Measurements from ENCODE around the gene HSP90AB1. TPM values are rescaled to one million over a fixed set of nuclear protein-coding genes. Genes with fewer than 3 reads are reported as not detected.

HSP90AB1 gene
- total RNA-seq, 1 donor from 2014 or later, result 509 TPM

GRCh38 chr6:44301106-44301505, 54.2 kb downstream of the HSP90AB1 start:
- TF ChIP-seq CTCF (IDR thresholded peaks at IDR 0.05), result no peak
- DNase-seq (ENCODE audit: extremely low spot score, unreplicated experiment), result no peak
- peaks cover 7% of the 10 kb centered on the region for H3K4me1 Mint-ChIP-seq (ENCODE audit: unreplicated experiment)
- H3K9me3 Mint-ChIP-seq (ENCODE audit: unreplicated experiment), result no peaks in the 10 kb centered on the region
- H3K27me3 Mint-ChIP-seq (ENCODE audit: unreplicated experiment), result peaks cover 29% of the 10 kb centered on the region
- no peak overlapping the region for H3K4me3 Mint-ChIP-seq (ENCODE audit: unreplicated experiment)
- no peak overlapping the region for H3K27ac Mint-ChIP-seq (ENCODE audit: unreplicated experiment)
- H3K36me3 Mint-ChIP-seq (ENCODE audit: unreplicated experiment), result peaks cover 37% of the 10 kb centered on the region

GRCh38 chr6:44301782-44302564, 55.1 kb downstream of the HSP90AB1 start:
- H3K36me3 Mint-ChIP-seq (ENCODE audit: unreplicated experiment), result peaks cover 37% of the 10 kb centered on the region
- DNase-seq (ENCODE audit: extremely low spot score, unreplicated experiment), result no peak
- H3K9me3 Mint-ChIP-seq (ENCODE audit: unreplicated experiment), result no peaks in the 10 kb centered on the region
- no peak overlapping the region for H3K4me3 Mint-ChIP-seq (ENCODE audit: unreplicated experiment)
- H3K27me3 Mint-ChIP-seq (ENCODE audit: unreplicated experiment), result peaks cover 20% of the 10 kb centered on the region
- no peak overlapping the region for H3K27ac Mint-ChIP-seq (ENCODE audit: unreplicated experiment)
- peaks cover 7% of the 10 kb centered on the region for H3K4me1 Mint-ChIP-seq (ENCODE audit: unreplicated experiment)
- no peak for TF ChIP-seq CTCF (IDR thresholded peaks at IDR 0.05)

GRCh38 chr6:44302856-44303255, 56.0 kb downstream of the HSP90AB1 start:
- H3K4me1 Mint-ChIP-seq (ENCODE audit: unreplicated experiment), result peaks cover 4% of the 10 kb centered on the region

More at GRCh38 chr6:44302856-44303255, 56.0 kb downstream of the HSP90AB1 start:
- Mint-ChIP-seq H3K27ac (ENCODE audit: unreplicated experiment) (no peak overlapping the region), H3K9me3 (ENCODE audit: unreplicated experiment) (no peaks in the 10 kb centered on the region), H3K27me3 (ENCODE audit: unreplicated experiment) (peaks cover 16% of the 10 kb centered on the region), H3K4me3 (ENCODE audit: unreplicated experiment) (no peak overlapping the region), H3K36me3 (ENCODE audit: unreplicated experiment) (peaks cover 37% of the 10 kb centered on the region)
- no peak for DNase-seq (ENCODE audit: extremely low spot score, unreplicated experiment)
- no peak for TF ChIP-seq CTCF (IDR thresholded peaks at IDR 0.05)

Other genes starting within 250 kb of the HSP90AB1 start
- gene MRPL14, start 119.6 kb upstream of the HSP90AB1 start, total RNA-seq, result 36.5 and 38.9 TPM in 2 replicates
- gene TMEM63B, start 119.5 kb upstream of the HSP90AB1 start, total RNA-seq, result 36.1 and 36.2 TPM in 2 replicates
- gene CAPN11, start 88.3 kb upstream of the HSP90AB1 start, total RNA-seq, result not detected in 2 replicates
- not detected in 2 replicates for gene MYMX, start 30.2 kb upstream of the HSP90AB1 start, total RNA-seq
- gene SLC29A1, start 23.5 kb upstream of the HSP90AB1 start, total RNA-seq, result 130 and 135 TPM in 2 replicates
- 77.0 and 88.4 TPM in 2 replicates for gene SLC35B2, start 10.4 kb downstream of the HSP90AB1 start, total RNA-seq
- gene NFKBIE, start 18.4 kb downstream of the HSP90AB1 start, total RNA-seq, result 11.1 and 13.1 TPM in 2 replicates
- 0.08 TPM in 1 of 2 replicates, not detected in the other for gene TMEM151B, start 23.3 kb downstream of the HSP90AB1 start, total RNA-seq
- 13.2 and 13.3 TPM in 2 replicates for gene AARS2, start 66.2 kb downstream of the HSP90AB1 start, total RNA-seq
- gene SPATS1, start 95.5 kb downstream of the HSP90AB1 start, total RNA-seq, result not detected in 2 replicates
- gene CDC5L, start 140.6 kb downstream of the HSP90AB1 start, total RNA-seq, result 22.5 and 23.1 TPM in 2 replicates

Data from osteocyte (in vitro differentiated cells).